Activated naive CD4-positive, alpha-beta T cell treated with Interleukin-2 at 50 U/mL for 16 hours (primary cell): ENCODE data around the gene VAC14.

Experiments
- DNase-seq: peaks from one replicate; pipeline ENCODE4 v3.0.0-alpha.2; 2020

The VAC14 gene

GRCh38 chr16:70721202-70721963 is 79.6 kb downstream of the VAC14 start:
- DNase-seq, result no peak

- no peak for DNase-seq
Measured at GRCh38 chr16:70720425-70721201, 80.3 kb downstream of the VAC14 start.

GRCh38 chr16:70717065-70717464 is 83.9 kb downstream of the VAC14 start:
- DNase-seq, result no peak

- DNase-seq, result no peak
Measured at GRCh38 chr16:70715860-70716357, 85.0 kb downstream of the VAC14 start.

- DNase-seq, result no peak
Measured at GRCh38 chr16:70715055-70715858, 85.7 kb downstream of the VAC14 start.

GRCh38 chr16:70714581-70715054 is 86.3 kb downstream of the VAC14 start:
- no peak for DNase-seq

- DNase-seq, result no peak
Measured at GRCh38 chr16:70713824-70714223, 87.1 kb downstream of the VAC14 start.

GRCh38 chr16:70713342-70713741 is 87.6 kb downstream of the VAC14 start:
- DNase-seq, result no peak

- DNase-seq, result no peak
Measured at GRCh38 chr16:70712942-70713341, 88.0 kb downstream of the VAC14 start.

GRCh38 chr16:70712359-70712758 is 88.6 kb downstream of the VAC14 start:
- no peak for DNase-seq

GRCh38 chr16:70711211-70712031 is 89.5 kb downstream of the VAC14 start:
- DNase-seq, result no peak

- no peak for DNase-seq
Measured at GRCh38 chr16:70710422-70711210, 90.3 kb downstream of the VAC14 start.

- no peak for DNase-seq
Measured at GRCh38 chr16:70709942-70710341, 91.0 kb downstream of the VAC14 start.

GRCh38 chr16:70709457-70709856 is 91.5 kb downstream of the VAC14 start:
- no peak for DNase-seq

GRCh38 chr16:70708366-70709246 is 92.4 kb downstream of the VAC14 start:
- DNase-seq, result no peak

GRCh38 chr16:70706948-70707465 is 94.0 kb downstream of the VAC14 start:
- DNase-seq, result no peak

- DNase-seq, result no peak
Measured at GRCh38 chr16:70705056-70705455, 95.9 kb downstream of the VAC14 start.

- DNase-seq, result no peak
Measured at GRCh38 chr16:70704586-70704985, 96.4 kb downstream of the VAC14 start.

- DNase-seq, result no peak
Measured at GRCh38 chr16:70703835-70704381, 97.0 kb downstream of the VAC14 start.
